Activated T-helper 2 cell treated with anti-CD3 and anti-CD28 coated beads, Interferon-gamma antibody, Interleukin-2, Interleukin-4, amounts not matched to agents 10 μg/mL and 5 μg/mL and 100 μg/mL, durations not matched to agents 14 hours and 24 hours and 36 hours (primary cell): ENCODE measurements around the gene CEBPZ. TPM values are rescaled to one million over a fixed set of nuclear protein-coding genes. Genes with fewer than 3 reads are reported as not detected.
A peak's percentile ranks its signal among the peaks of the same experiment; 100 is the strongest.

ENCODE experiments used
- DNase-seq: peaks from one replicate; pipeline ENCODE4 v3.0.0; 2021; ENCODE audit warnings: low spot score
- H3K27ac Mint-ChIP-seq: one replicate; pipeline ENCODE4 v1.8.0; 2021; ENCODE audit warnings: mixed read lengths
- H3K27me3 Mint-ChIP-seq: one replicate; pipeline ENCODE4 v1.8.0; 2021; ENCODE audit warnings: low read depth, mixed read lengths
- H3K36me3 Mint-ChIP-seq: one replicate; pipeline ENCODE4 v1.8.0; 2021; ENCODE audit warnings: low read depth, mixed read lengths
- H3K4me1 Mint-ChIP-seq: one replicate; pipeline ENCODE4 v1.8.0; 2021; ENCODE audit warnings: low read depth, mixed read lengths
- H3K4me3 Mint-ChIP-seq: one replicate; pipeline ENCODE4 v1.8.0; 2021; ENCODE audit warnings: low read depth, mild to moderate bottlenecking, moderate library complexity, mixed read lengths
- H3K9me3 Mint-ChIP-seq: one replicate; pipeline ENCODE4 v1.8.0; 2021; ENCODE audit warnings: mixed read lengths
- intact Hi-C: fragments of 100-400 bp; cut with micrococcal nuclease; formaldehyde crosslinking; loops from one replicate; pipeline ENCODE4 v1.15.1; 2023
- total RNA-seq: library from RNA; stranded (reverse); gene quantifications from 2 replicates; pipeline ENCODE4 v1.2.3, GENCODE V29; 2022

CEBPZ gene
- 59.3 and 61.8 TPM in 2 replicates for total RNA-seq

DNA sequence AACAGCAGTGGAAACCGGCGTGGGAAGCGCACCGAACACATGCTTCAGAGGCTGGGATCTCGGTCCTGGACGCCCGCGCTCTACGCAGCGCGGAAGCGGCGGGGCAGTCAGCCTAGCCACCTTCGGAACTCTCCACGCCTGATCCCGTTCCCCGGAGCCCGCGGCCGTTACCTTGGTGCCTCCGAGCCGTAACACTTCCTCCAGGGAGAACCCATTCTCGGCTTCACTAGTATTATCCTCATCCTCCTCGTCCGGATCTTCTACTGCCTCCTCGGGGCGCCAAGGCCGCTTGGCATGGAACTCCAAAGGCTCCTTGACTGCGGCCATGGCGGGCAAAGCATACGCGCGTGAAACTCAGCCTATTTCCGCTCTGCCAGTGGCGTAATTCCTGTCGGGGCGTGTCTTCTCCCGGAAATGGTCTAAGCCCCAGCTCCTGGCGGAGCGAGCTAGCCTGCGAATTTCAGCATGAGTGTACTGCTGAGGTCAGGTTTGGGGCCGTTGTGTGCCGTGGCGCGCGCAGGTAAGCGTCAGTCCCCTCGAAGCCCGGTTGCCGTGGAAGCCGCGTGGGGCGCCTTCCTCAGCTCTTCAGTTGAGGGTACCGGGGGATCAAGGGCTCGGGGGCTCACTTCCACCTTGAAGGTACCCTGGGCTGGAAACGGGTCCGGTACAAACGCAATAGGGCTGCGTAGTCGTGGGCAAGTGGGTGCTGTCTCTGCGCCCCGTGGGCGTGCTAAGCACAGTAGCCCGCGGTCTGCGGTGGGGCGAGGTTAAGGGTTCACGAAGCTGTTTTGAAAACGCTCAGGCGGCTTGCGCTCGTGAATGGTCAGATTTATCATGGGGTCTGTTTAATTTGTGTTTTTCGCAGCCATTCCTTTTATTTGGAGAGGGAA lies at the start of gene CEBPZ, which contains the start of gene NDUFAF7:
TSS of gene CEBPZ (minus strand) at position 356 of the 890 bp plus-strand sequence. CDS start at position 327, 29 bp downstream.
TSS of gene NDUFAF7 (plus strand) at position 418 of the 890 bp plus-strand sequence. CDS start at position 466, 48 bp downstream.
- Mint-ChIP-seq H3K9me3 (no peaks in the 10 kb centered on the region), H3K27me3 (no peaks in the 10 kb centered on the region), H3K27ac (no peak within 1 kb of the TSS), H3K36me3 (peaks cover 45% of the 10 kb centered on the region), H3K4me1 (peaks cover 24% of the 10 kb centered on the region), H3K4me3 (no peak within 1 kb of the TSS)
- intact Hi-C loops: loop anchor here (1.0 to 5.0 kb wide), 10 partner anchors 13 to 356 kb away; partner anchors contain the start of genes CEBPZOS, EIF2AK2, GPATCH11 and HEATR5B
- peak; percentile 81 for DNase-seq

GRCh38 chr2:37276291-37276690 lies 44.9 kb upstream of the CEBPZ start:
- DNase-seq: no peak
- Mint-ChIP-seq H3K9me3 (no peaks in the 10 kb centered on the region), H3K27ac (no peak overlapping the region), H3K4me3 (no peak overlapping the region), H3K27me3 (no peaks in the 10 kb centered on the region), H3K36me3 (peaks cover 22% of the 10 kb centered on the region), H3K4me1 (no peaks in the 10 kb centered on the region)
- intact Hi-C loops: no loop called here

DNA sequence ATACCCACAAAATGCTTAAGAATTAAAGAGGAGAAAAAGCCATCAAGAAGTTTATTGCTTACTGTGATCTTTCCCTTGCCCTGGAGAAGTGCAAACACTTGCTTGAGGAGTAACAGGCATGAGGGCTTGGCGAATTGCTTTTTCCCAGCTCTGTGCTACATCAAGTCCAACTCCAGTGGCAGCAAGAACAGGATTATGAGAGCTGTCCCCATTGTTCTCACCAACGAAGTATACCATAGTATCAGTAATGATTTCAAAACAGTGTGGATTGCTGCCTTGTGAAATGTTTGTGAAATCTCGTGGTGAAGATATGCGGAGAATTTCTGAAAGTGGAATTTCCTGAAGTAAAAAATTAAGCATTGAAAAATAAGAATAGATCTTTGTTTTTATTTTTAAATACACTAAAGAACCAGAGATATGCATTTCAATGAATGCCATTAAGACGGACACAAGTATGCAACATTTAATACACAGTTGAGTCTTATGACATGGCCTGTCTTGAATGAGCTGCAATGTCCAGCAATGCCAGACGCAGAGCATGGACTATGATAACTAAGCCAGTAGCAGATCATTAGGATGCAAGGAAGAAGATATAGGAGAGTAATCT lies 43.1 kb upstream of the CEBPZ start:
- H3K9me3 Mint-ChIP-seq: no peaks in the 10 kb centered on the region
- peaks cover 24% of the 10 kb centered on the region for H3K36me3 Mint-ChIP-seq
- no peak overlapping the region for H3K27ac Mint-ChIP-seq
- DNase-seq: no peak
- H3K4me1 Mint-ChIP-seq: no peaks in the 10 kb centered on the region
- intact Hi-C loops: no loop called here
- no peak overlapping the region for H3K4me3 Mint-ChIP-seq
- no peaks in the 10 kb centered on the region for H3K27me3 Mint-ChIP-seq

GRCh38 chr2:37271376-37272067 lies 40.1 kb upstream of the CEBPZ start:
- Mint-ChIP-seq H3K4me3 (no peak overlapping the region), H3K27me3 (no peaks in the 10 kb centered on the region), H3K9me3 (no peaks in the 10 kb centered on the region), H3K36me3 (peaks cover 37% of the 10 kb centered on the region), H3K4me1 (peaks cover 2% of the 10 kb centered on the region), H3K27ac (no peak overlapping the region)
- intact Hi-C loops: no loop called here
- no peak for DNase-seq

DNA sequence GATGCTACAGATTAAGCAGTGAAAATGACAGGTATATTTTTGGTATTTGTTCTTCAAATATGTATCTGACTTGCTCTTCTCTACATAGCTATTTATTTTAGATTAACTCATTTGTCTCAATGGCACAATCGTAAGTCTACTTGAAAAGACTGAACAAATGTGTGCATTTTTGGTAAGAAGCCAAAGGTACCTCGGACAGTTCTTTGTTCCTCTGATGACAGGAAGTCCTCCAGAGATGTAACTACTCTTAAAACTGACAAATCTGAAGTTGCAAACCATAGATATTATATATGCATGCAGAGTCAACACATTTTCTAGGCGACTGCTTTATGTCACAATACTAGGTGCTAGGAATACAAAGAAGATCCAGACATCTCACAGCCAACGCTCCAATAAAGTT lies 36.7 kb upstream of the CEBPZ start:
- H3K27me3 Mint-ChIP-seq: no peaks in the 10 kb centered on the region
- peaks cover 28% of the 10 kb centered on the region for H3K36me3 Mint-ChIP-seq
- H3K4me1 Mint-ChIP-seq: peaks cover 2% of the 10 kb centered on the region
- DNase-seq: no peak
- H3K4me3 Mint-ChIP-seq: no peak overlapping the region
- intact Hi-C loops: no loop called here
- H3K9me3 Mint-ChIP-seq: no peaks in the 10 kb centered on the region
- H3K27ac Mint-ChIP-seq: no peak overlapping the region

GRCh38 chr2:37267685-37268084 lies 36.3 kb upstream of the CEBPZ start:
- H3K4me1 Mint-ChIP-seq: peaks cover 2% of the 10 kb centered on the region
- no peak overlapping the region for H3K27ac Mint-ChIP-seq
- no peaks in the 10 kb centered on the region for H3K27me3 Mint-ChIP-seq
- H3K4me3 Mint-ChIP-seq: no peak overlapping the region
- no peak for DNase-seq
- H3K36me3 Mint-ChIP-seq: peaks cover 27% of the 10 kb centered on the region
- intact Hi-C loops: no loop called here
- no peaks in the 10 kb centered on the region for H3K9me3 Mint-ChIP-seq

DNA sequence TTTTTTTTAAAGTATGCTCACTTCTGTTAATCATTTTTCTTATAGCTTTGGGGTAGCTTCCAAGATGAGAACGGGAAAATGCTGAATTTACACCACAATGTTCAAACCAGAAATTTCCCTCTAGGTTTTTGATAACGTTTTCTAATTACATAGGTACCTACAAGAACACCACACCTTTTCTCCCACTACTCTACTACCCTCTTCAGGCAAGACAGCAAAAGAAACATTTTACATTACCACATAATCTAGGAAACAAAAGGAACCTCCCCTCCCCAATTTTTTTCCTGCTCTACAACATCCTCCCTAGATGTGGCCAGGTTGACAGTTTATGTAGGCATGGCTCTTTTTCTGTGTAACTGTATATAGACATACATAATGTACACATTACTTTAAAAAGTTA lies 32.4 kb upstream of the CEBPZ start:
- Mint-ChIP-seq H3K9me3 (no peaks in the 10 kb centered on the region), H3K4me3 (no peak overlapping the region), H3K4me1 (peaks cover 2% of the 10 kb centered on the region), H3K36me3 (peaks cover 17% of the 10 kb centered on the region), H3K27ac (no peak overlapping the region), H3K27me3 (no peaks in the 10 kb centered on the region)
- DNase-seq: no peak
- intact Hi-C loops: no loop called here

- Mint-ChIP-seq H3K27me3 (no peaks in the 10 kb centered on the region), H3K4me3 (no peak overlapping the region), H3K27ac (no peak overlapping the region), H3K4me1 (peaks cover under 1% of the 10 kb centered on the region), H3K9me3 (no peaks in the 10 kb centered on the region), H3K36me3 (peaks cover 17% of the 10 kb centered on the region)
- no peak for DNase-seq
- intact Hi-C loops: no loop called here
Observed at GRCh38 chr2:37262522-37262921, 31.1 kb upstream of the CEBPZ start.

GRCh38 chr2:37250869-37251740 lies 19.7 kb upstream of the CEBPZ start:
- Mint-ChIP-seq H3K4me1 (no peaks in the 10 kb centered on the region), H3K36me3 (peaks cover 77% of the 10 kb centered on the region), H3K4me3 (no peak overlapping the region), H3K9me3 (no peaks in the 10 kb centered on the region), H3K27ac (no peak overlapping the region), H3K27me3 (no peaks in the 10 kb centered on the region)
- no peak for DNase-seq
- intact Hi-C loops: no loop called here

GRCh38 chr2:37246205-37246604 lies 14.8 kb upstream of the CEBPZ start:
- peaks cover 25% of the 10 kb centered on the region for H3K4me1 Mint-ChIP-seq
- no peak for DNase-seq
- no peaks in the 10 kb centered on the region for H3K27me3 Mint-ChIP-seq
- intact Hi-C loops: no loop called here
- H3K4me3 Mint-ChIP-seq: no peak overlapping the region
- peaks cover 90% of the 10 kb centered on the region for H3K36me3 Mint-ChIP-seq
- H3K9me3 Mint-ChIP-seq: peaks cover 5% of the 10 kb centered on the region
- no peak overlapping the region for H3K27ac Mint-ChIP-seq

DNA sequence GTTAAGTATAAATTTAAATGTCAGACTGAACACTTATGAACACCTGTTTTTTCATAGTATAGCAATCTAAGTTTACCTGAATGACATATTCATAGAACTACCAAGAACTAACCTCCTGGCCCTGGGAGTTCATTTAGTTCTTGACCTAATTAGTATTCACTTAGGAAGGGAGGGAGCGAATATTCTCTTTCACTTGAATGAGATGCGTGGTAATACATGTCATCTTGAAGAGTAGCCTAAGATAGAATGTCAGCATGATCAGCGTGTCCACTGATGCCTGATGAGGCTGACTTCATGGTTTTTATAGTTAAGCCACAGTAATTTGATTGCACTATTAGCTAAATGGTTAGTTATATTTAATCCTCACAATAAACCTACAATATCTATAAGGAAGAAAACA lies 13.4 kb upstream of the CEBPZ start:
- Mint-ChIP-seq H3K27ac (no peak overlapping the region), H3K9me3 (peaks cover 5% of the 10 kb centered on the region), H3K36me3 (peaks cover 91% of the 10 kb centered on the region), H3K4me1 (peaks cover 32% of the 10 kb centered on the region), H3K4me3 (no peak overlapping the region), H3K27me3 (no peaks in the 10 kb centered on the region)
- intact Hi-C loops: loop anchor here (1.0 kb wide), 1 partner anchor 13 kb away; the partner anchor contains the start of genes CEBPZ and NDUFAF7
- no peak for DNase-seq

DNA sequence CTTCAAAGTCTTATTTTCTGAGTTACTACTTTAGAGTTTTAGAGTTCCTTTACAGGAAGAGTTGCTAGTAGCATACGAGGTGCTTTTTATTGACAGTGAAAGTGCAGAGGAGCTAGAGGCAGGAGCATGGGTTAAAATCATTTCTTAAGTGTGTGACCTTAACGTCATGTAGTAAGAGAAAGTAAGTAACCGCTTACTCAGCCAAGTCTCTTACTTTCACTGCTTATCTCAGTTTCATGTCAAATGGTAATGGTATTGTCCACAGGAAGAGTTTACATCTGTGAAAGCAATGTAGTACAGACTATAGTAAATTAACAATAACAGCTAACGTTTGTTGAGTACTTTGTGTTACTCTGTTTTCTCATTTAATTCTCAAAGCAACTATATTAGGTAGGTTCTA lies 12.6 kb upstream of the CEBPZ start:
- Mint-ChIP-seq H3K27ac (no peak overlapping the region), H3K27me3 (no peaks in the 10 kb centered on the region), H3K36me3 (peaks cover 88% of the 10 kb centered on the region), H3K9me3 (peaks cover 5% of the 10 kb centered on the region), H3K4me1 (peaks cover 32% of the 10 kb centered on the region), H3K4me3 (no peak overlapping the region)
- DNase-seq: no peak
- intact Hi-C loops: loop anchor here (1.0 kb wide), 1 partner anchor 13 kb away; the partner anchor contains the start of genes CEBPZ and NDUFAF7
